Bone marrow (tissue), 2 donors: ENCODE results near the gene MOSPD2.

Source experiments
- DNase-seq, 2 donors: peaks; one replicate each; lab custom pipeline; 2025; lab: John Stamatoyannopoulos, UW

The MOSPD2 gene

DNA sequence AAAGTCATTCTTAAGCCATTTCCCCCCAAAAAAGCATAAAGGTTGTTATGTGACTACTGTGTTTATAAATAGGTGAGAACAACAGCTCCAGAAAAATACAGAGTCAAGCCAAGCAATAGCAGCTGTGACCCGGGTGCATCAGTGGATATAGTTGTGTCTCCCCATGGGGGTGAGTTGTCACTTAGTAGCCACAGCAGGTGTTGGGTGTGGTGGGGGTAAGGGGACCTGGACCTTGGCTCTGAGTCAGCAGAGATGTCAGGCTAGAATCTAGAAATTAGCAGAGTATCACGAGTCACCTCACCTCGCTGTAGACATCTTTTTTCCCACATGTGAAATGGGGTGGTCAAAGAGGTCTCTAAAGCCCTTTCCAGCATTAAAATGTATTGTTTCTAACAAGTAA, 42.4 kb downstream of the MOSPD2 start:
- DNase-seq = no peak

- no peak for DNase-seq
Measured at GRCh38 chrX:14916017-14916674, 42.9 kb downstream of the MOSPD2 start.

DNA sequence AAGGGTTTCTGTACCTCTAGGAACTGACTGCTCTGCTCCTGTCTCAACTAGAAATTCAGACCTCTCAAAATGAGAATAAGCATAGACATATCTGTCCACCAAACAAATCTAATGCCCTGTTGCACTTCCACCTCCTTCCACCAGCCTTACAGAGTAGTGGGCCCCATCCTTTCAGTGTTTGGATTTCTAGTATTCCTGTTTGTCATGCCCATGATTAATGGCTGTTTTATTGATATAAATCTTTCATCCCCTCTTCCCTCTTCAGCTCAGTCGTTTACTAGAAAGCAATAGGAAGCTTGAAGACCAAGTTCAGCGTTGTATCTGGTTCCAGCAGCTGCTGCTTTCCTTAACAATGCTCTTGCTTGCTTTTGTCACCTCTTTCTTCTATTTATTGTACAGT, 46.2 kb downstream of the MOSPD2 start:
- DNase-seq = no peak

GRCh38 chrX:14920196-14920595, 47.0 kb downstream of the MOSPD2 start:
- DNase-seq = no peak

GRCh38 chrX:14922437-14922836, 49.2 kb downstream of the MOSPD2 start:
- no peak for DNase-seq

- DNase-seq = no peak
Measured at GRCh38 chrX:14923761-14924160, 50.5 kb downstream of the MOSPD2 start.

DNA sequence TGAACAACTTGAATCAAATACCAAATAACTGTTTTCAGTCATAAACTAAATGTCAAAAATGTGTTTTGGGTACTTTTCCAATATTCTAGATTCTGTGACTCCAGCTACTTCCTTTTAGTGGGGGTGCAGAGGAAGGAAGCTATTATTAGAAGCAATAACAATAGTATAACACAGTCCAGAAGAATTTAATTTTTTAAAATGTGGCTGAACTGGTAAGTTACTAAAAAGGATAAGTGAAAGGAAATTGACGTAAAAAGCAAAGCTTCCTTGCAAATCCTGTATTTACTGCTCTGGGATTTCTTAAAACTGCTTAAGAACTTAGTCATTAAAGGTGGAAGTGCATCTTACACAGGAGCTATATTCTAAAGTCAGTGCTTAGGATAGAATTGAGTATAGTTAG, 53.2 kb downstream of the MOSPD2 start:
- no peak for DNase-seq

GRCh38 chrX:14927401-14927800, 54.2 kb downstream of the MOSPD2 start:
- DNase-seq = no peak

- no peak for DNase-seq
Measured at GRCh38 chrX:14930663-14931062, 57.4 kb downstream of the MOSPD2 start.

GRCh38 chrX:14932136-14932535, 58.9 kb downstream of the MOSPD2 start:
- no peak for DNase-seq

DNA sequence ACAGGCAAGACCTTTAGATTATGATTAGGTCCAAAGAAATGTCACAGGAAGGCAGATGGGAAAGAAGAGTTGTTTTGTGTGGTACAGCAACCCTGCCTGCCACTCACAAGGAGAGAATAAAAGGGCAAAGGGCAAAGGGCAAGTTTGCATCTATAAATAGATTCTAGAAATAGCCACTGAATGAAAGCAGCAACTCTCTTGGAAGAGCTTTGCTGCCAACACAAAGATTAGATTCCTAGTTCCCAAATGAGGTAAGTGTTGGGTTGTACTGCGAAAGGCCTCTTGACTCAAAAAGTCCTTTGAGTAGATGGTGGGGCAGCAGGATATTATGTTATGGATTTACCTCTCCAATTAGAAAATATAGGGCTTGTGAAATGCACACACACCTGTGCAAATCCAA, 61.2 kb downstream of the MOSPD2 start:
- DNase-seq = no peak

- DNase-seq = no peak
Measured at GRCh38 chrX:14936561-14936960, 63.3 kb downstream of the MOSPD2 start.

DNA sequence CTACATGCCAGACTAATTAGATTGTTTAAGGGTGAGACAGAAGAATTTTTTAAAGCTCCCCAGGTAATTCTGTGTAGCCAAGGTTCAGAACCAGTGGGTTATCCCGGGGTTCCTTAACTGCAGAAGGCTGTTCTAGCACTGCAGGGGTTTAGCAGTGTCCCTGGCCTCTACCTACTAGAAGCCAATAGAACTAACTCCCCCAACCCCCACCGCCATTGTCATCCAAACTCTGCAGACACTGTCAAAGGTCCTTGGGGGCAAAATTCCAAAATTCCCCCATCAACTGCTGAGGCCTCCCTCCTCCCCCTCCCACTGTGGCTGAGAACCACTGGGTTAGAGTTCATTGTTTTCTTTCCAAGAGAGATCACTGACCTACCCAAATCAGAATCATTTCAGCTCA, 66.4 kb downstream of the MOSPD2 start:
- DNase-seq = no peak

DNA sequence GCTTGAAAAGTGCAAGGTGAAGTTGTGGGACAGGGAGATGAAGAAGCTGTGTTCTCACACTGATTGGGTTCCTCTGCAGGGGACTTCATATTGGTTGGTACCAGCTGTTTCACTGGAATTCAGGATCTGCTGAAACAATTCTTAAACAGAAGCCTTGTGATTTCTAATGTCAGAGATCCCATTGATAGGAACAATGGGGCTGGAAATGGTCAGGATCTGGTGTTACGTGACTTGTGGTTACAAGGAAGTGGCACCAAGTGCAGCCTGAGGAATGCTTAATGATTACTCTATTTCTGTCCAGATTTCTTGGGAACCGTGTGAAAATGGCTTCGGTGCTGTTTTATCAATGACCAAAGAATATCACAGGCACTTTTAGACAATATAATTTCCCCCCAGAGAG, 68.1 kb downstream of the MOSPD2 start:
- DNase-seq = no peak

- DNase-seq = no peak
Measured at GRCh38 chrX:14942341-14942740, 69.1 kb downstream of the MOSPD2 start.

DNA sequence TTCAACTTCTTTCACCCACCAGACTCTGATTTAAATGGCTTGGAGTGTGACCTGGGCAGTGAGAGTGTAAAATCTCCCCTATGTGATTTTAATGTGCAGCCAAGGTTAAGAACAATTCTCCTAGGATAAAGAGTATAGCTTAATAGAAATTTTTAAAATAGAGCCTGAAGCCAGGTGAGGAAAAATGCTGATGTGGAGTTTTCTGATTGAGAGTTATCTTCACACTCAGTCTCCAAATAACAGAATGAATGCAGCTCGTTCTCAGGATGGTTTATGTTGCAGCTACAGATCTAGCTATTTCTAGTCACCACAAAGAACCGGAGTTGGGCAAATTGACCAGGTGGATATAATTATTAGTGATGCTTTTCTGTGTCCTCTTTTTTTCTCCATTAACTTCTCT, 70.7 kb downstream of the MOSPD2 start:
- no peak for DNase-seq

DNA sequence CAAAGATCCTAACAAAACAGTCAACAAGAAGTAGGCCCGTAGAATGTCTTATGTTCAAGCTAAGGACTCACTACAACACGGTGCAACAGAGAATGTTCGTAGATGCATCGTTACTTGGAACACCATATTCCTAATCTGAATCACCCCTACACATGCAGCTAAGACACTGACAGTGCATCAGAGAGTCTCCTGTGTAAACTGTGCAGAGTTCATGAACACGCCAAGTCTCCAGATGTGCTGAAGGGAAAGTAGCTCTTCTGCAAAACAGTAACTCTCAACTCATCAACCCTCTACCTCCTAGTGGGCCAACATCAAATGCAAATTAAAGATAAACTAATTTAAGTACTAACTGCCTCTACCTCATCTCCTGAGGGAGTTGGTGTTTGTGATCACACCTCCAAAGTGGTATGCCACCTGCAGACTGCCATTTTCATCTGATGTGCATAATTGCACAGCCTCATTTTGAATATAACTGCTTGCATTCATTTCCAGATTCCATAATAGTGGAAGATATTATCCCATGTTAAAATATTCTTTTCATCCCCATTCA, 73.5 kb downstream of the MOSPD2 start:
- no peak for DNase-seq

- DNase-seq = no peak
Measured at GRCh38 chrX:14948691-14949090, 75.5 kb downstream of the MOSPD2 start.

DNA sequence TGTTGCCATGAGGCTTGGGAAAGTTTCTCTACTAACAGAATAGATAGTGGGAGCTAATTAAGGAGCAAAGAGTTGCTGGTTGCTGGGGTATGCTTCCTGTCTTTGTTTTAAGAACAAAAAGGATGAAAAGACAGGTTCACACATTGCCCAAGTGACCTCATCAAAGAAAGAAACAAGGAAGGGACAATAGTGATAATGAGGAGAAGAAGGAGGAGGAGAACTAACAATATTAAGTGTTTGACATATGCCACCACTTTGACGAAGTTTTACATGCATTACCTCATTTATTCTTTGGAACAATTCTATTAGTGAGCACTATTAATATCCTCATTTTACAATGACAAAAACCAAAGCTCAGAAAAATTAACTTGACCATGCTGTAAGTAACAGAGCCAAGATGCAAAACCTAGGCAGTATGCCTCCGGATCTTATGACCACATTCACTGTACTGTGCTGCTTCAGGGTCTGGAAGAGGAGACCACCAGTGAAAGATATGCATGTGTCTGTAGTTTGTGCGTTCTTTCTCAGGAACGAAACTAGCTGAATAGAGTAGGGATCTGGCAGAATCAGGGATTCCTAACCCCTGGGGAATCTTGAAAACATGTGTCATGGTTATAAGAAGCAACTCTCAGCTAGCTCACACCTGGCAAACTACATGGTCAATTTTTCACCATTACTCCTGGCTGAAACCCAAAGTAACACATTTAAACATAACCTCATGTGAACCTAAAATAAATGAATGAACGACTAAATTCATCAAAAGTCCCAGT, 83.8 kb downstream of the MOSPD2 start:
- no peak for DNase-seq

GRCh38 chrX:14963447-14964236, 90.4 kb downstream of the MOSPD2 start:
- DNase-seq = no peak

- DNase-seq = no peak
Measured at GRCh38 chrX:14964500-14964899, 91.3 kb downstream of the MOSPD2 start.
